ENCODE results near the gene IFRD2. TPM values are rescaled to one million over a fixed set of nuclear protein-coding genes. Genes with fewer than 3 reads are reported as not detected.

IFRD2 gene
- total and polyA plus RNA-seq, 2 of the 13 experiments (the other 11 are each of a cell fraction or from before 2014, with no cell fraction given), result 32.8 to 96.1 TPM

DNA sequence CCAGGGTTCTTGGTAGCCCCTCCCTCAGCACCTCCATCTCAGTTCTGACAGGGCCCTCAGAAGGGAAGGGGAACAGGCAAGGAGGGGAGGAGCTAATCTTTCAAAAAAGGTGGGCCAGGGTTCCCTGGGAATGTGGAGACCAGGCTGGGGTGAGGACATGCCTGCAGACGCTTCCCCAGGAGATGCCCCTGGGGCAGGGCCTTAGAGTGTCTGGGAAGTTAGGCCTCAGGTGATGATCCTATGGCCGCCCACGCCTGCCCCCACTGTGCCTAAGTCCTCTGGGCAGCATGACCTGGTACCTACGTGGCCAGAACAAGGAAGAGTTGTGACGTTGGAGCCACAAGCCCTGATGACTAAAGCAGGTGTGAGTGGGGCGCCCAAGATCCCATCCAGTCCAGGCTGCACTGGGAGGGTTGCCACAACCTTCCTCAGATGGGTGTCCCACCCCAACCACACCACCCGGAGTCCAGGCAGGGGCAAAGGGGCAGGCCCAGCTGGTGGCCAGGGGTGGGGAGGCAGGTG, 27.2 kb downstream of the IFRD2 start (continued):
- TF ChIP-seq, protein P1, sequence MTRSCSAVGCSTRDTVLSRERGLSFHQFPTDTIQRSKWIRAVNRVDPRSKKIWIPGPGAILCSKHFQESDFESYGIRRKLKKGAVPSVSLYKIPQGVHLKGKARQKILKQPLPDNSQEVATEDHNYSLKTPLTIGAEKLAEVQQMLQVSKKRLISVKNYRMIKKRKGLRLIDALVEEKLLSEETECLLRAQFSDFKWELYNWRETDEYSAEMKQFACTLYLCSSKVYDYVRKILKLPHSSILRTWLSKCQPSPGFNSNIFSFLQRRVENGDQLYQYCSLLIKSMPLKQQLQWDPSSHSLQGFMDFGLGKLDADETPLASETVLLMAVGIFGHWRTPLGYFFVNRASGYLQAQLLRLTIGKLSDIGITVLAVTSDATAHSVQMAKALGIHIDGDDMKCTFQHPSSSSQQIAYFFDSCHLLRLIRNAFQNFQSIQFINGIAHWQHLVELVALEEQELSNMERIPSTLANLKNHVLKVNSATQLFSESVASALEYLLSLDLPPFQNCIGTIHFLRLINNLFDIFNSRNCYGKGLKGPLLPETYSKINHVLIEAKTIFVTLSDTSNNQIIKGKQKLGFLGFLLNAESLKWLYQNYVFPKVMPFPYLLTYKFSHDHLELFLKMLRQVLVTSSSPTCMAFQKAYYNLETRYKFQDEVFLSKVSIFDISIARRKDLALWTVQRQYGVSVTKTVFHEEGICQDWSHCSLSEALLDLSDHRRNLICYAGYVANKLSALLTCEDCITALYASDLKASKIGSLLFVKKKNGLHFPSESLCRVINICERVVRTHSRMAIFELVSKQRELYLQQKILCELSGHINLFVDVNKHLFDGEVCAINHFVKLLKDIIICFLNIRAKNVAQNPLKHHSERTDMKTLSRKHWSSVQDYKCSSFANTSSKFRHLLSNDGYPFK (CRISPR knock-in tag; IDR thresholded peaks at IDR 0.05; ENCODE audit: borderline replicate concordance), result peak; percentile 52; the same call in 1 of the 2 replicates
- TF ChIP-seq SP1 (IDR thresholded peaks at IDR 0.05) (no peak), SP1 (CRISPR knock-in tag; IDR thresholded peaks at IDR 0.05) (no peak; the same call in 1 of the 2 replicates), KDM1A (CRISPR knock-in tag; IDR thresholded peaks at IDR 0.05) (no peak), AKAP8 (CRISPR knock-in tag; IDR thresholded peaks at IDR 0.05) (peak; percentile 63), MBNL3 (CRISPR knock-in tag; conservative IDR thresholded peaks at IDR 0.05) (no peak), ZNF709 (CRISPR knock-in tag; IDR thresholded peaks at IDR 0.05) (no peak), FOXJ3 (CRISPR knock-in tag; IDR thresholded peaks at IDR 0.05; ENCODE audit: borderline replicate concordance) (no peak), HNRNPUL1 (IDR thresholded peaks at IDR 0.05; ENCODE audit: low read depth, low read length) (no peak), RORA (CRISPR knock-in tag; IDR thresholded peaks at IDR 0.05) (no peak), NCOA1 (CRISPR knock-in tag; IDR thresholded peaks at IDR 0.05) (no peak), HNRNPH1 (optimal IDR thresholded peaks at IDR 0.05; ENCODE audit: low read depth, low read length) (no peak), ZNF446 (CRISPR knock-in tag; IDR thresholded peaks at IDR 0.05) (no peak), ZMYM3 (CRISPR knock-in tag; IDR thresholded peaks at IDR 0.05) (no peak), ZNF790 (CRISPR knock-in tag; IDR thresholded peaks at IDR 0.05; ENCODE audit: borderline replicate concordance) (no peak), NONO (IDR thresholded peaks at IDR 0.05) (no peak), NONO (CRISPR knock-in tag; conservative IDR thresholded peaks at IDR 0.05) (peak; percentile 54; the same call in 1 of the 2 replicates), HOXA3 (CRISPR knock-in tag; IDR thresholded peaks at IDR 0.05) (peak; percentile 43; the same call in 1 of the 2 replicates)
- TF ChIP-seq, protein P2, sequence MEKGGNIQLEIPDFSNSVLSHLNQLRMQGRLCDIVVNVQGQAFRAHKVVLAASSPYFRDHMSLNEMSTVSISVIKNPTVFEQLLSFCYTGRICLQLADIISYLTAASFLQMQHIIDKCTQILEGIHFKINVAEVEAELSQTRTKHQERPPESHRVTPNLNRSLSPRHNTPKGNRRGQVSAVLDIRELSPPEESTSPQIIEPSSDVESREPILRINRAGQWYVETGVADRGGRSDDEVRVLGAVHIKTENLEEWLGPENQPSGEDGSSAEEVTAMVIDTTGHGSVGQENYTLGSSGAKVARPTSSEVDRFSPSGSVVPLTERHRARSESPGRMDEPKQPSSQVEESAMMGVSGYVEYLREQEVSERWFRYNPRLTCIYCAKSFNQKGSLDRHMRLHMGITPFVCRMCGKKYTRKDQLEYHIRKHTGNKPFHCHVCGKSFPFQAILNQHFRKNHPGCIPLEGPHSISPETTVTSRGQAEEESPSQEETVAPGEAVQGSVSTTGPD (CRISPR knock-in tag; IDR thresholded peaks at IDR 0.05), result peak; percentile 19; the same call in 1 of the 2 replicates
- TF ChIP-seq, protein P3, sequence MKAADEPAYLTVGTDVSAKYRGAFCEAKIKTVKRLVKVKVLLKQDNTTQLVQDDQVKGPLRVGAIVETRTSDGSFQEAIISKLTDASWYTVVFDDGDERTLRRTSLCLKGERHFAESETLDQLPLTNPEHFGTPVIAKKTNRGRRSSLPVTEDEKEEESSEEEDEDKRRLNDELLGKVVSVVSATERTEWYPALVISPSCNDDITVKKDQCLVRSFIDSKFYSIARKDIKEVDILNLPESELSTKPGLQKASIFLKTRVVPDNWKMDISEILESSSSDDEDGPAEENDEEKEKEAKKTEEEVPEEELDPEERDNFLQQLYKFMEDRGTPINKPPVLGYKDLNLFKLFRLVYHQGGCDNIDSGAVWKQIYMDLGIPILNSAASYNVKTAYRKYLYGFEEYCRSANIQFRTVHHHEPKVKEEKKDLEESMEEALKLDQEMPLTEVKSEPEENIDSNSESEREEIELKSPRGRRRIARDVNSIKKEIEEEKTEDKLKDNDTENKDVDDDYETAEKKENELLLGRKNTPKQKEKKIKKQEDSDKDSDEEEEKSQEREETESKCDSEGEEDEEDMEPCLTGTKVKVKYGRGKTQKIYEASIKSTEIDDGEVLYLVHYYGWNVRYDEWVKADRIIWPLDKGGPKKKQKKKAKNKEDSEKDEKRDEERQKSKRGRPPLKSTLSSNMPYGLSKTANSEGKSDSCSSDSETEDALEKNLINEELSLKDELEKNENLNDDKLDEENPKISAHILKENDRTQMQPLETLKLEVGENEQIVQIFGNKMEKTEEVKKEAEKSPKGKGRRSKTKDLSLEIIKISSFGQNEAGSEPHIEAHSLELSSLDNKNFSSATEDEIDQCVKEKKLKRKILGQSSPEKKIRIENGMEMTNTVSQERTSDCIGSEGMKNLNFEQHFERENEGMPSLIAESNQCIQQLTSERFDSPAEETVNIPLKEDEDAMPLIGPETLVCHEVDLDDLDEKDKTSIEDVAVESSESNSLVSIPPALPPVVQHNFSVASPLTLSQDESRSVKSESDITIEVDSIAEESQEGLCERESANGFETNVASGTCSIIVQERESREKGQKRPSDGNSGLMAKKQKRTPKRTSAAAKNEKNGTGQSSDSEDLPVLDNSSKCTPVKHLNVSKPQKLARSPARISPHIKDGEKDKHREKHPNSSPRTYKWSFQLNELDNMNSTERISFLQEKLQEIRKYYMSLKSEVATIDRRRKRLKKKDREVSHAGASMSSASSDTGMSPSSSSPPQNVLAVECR (CRISPR knock-in tag; IDR thresholded peaks at IDR 0.05; ENCODE audit: borderline replicate concordance), result no peak
- TF ChIP-seq, protein P4, sequence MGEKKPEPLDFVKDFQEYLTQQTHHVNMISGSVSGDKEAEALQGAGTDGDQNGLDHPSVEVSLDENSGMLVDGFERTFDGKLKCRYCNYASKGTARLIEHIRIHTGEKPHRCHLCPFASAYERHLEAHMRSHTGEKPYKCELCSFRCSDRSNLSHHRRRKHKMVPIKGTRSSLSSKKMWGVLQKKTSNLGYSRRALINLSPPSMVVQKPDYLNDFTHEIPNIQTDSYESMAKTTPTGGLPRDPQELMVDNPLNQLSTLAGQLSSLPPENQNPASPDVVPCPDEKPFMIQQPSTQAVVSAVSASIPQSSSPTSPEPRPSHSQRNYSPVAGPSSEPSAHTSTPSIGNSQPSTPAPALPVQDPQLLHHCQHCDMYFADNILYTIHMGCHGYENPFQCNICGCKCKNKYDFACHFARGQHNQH (CRISPR knock-in tag; IDR thresholded peaks at IDR 0.05), result no peak

Data from HepG2 (cell line).